Measurements from ENCODE around the gene PHETA2. TPM values are rescaled to one million over a fixed set of nuclear protein-coding genes. Genes with fewer than 3 reads are reported as not detected.

PHETA2 gene
- total and polyA plus RNA-seq, 2 of the 8 experiments (the other 6 are each of a cell fraction or from before 2014, with no cell fraction given) = 7.4 to 7.6 TPM

DNA sequence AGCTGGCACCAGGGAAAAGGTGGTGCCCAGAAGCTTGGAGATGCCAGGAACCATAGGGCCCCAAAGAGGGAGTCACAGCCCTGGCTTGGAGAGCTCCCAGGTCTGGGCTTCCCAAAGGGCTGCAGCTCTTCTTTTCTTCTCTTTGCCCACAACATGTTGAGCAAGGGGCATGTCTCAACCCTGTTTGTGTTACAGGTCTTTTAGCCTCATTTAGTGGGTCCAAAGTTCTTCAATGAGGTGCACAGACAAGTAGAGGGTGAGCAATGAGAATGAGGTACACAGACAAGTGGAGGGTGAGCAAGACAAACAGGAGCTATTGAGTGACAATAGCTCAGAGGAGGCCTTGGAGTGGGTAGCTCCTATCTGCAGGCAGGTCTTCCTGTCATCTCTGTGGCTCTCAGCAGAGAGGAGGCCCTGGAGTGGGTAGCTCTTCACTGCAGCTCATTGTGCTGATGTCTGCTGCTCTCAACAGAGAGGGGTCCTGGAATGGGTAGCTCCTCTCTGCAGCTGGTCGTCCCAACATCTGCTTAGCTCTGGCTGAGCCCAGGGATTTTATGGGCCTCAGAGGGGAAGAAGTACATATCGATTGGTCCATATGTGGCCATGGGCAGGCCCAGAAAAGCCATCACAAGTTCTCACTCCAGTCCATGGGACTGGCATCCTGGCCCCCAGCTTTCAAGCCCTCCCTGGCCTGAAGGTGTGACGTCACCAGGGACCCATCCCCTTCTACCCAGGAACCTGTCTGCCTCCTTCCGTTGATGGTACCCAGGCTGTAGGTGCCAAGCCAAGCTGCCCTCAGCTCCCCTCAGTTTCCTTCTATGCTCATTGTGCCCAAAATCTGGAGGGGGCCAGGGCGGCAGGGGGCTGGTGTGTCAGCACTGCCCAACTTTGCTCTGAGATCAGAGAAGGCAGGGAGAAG, 40.5 kb upstream of the PHETA2 start:
- Histone ChIP-seq H2BK120ac (replicated peaks; ENCODE audit: low read depth, low read length) (no peak overlapping the region), H2BK20ac (ENCODE audit: low read length) (no peak overlapping the region), H3K23me2 (ENCODE audit: low read depth, low read length) (no peaks in the 10 kb centered on the region), H2BK15ac (ENCODE audit: low read length) (no peak overlapping the region), H4K5ac (ENCODE audit: insufficient read length, low read depth, low read length) (no peak overlapping the region), H4K91ac (replicated peaks; ENCODE audit: insufficient read length, low read length) (no peak overlapping the region), H3K9me3 (ENCODE audit: insufficient read depth in 2 of 2, low read depth in 1 of 2, low read length in 1 of 2) (peaks cover 11 to 16% of the 10 kb centered on the region in 2 experiments; a peak in 3 of 4 replicates), H3K27ac (ENCODE audit: low read depth, low read length) (no peak overlapping the region), H4K20me1 (replicated peaks in 1 of 2; ENCODE audit: control insufficient read depth in 1 of 2, insufficient read depth in 2 of 2, low read length in 2 of 2) (no peaks in the 10 kb centered on the region), H3K36me3 (ENCODE audit: control insufficient read depth in 2 of 4, insufficient read depth in 4 of 4, low read length in 3 of 4) (no peaks in the 10 kb centered on the region), H3K27me3 (replicated peaks in 1 of 4; ENCODE audit: control insufficient read depth in 3 of 4, extremely low read depth in 1 of 4, insufficient read depth in 3 of 4, low read length in 3 of 4) (no peaks in the 10 kb centered on the region; a peak in 1 of 7 replicates), H3K4me1 (replicated peaks in 1 of 4; ENCODE audit: control insufficient read depth in 3 of 4, insufficient read depth in 4 of 4, low read length in 3 of 4) (no peaks in the 10 kb centered on the region), H3K4me3 (ENCODE audit: extremely low read depth in 1 of 4, insufficient read depth in 2 of 4, low read depth in 3 of 4, low read length in 4 of 4) (no peak overlapping the region), H3K18ac (ENCODE audit: extremely low read depth, low read length) (no peak overlapping the region), H3K56ac (replicated peaks; ENCODE audit: insufficient read length, low read depth, low read length) (no peak overlapping the region), H2BK5ac (ENCODE audit: low read depth, low read length) (no peak overlapping the region), H3K4me2 (ENCODE audit: insufficient read depth in 1 of 2, low read depth in 2 of 2, low read length in 2 of 2) (no peak overlapping the region), H2BK12ac (ENCODE audit: low read depth, low read length) (no peak overlapping the region), H3K9ac (replicated peaks in 1 of 4; ENCODE audit: extremely low read depth in 1 of 4, low read depth in 3 of 4, low read length in 3 of 4) (no peak overlapping the region), H4K8ac (ENCODE audit: extremely low read depth, insufficient read depth, low read length) (no peak overlapping the region), H2AK5ac (ENCODE audit: low read depth, low read length) (no peak overlapping the region), H3K4ac (replicated peaks; ENCODE audit: insufficient read length, low read depth, low read length) (no peak overlapping the region), H3K79me2 (ENCODE audit: control insufficient read depth in 1 of 2, insufficient read depth in 2 of 2, low read length in 2 of 2) (no peaks in the 10 kb centered on the region), H3K23ac (ENCODE audit: insufficient read length) (no peak overlapping the region), H3K79me1 (ENCODE audit: low read depth, low read length) (no peaks in the 10 kb centered on the region), H2AFZ (ENCODE audit: low read length) (no peak overlapping the region), H3K14ac (ENCODE audit: insufficient read length) (no peak overlapping the region)
- FAIRE-seq = no peak
- CTCF ChIA-PET (ENCODE audit: partially characterized antibody) = interaction anchor here (0.9 to 1.2 kb wide), 2 partner anchors 38 to 67 kb away, joined by 3 to 4 read pairs; no protein-coding TSS in a partner anchor
- POLR2A ChIA-PET (ENCODE audit: partially characterized antibody) = no interaction called here
- WGBS, 2 experiments (ENCODE audit: extremely low coverage in 1 of 2, insufficient coverage in 1 of 2, insufficient read length in 1 of 2, insufficient replicate concordance in 2 of 2, low coverage in 1 of 2, low lambda C conversion rate in 2 of 2, missing lambda C conversion rate in 1 of 2) = 76% methylated on average over 5 of the region's 5 CpGs; no CpG with 5 or more reads in 1 of the 2 experiments
- no peak for DNase-seq (ENCODE audit: low read depth in 1 of 2, low spot score in 2 of 2)
- TF ChIP-seq TAF1 (IDR thresholded peaks at IDR 0.05; ENCODE audit: low read depth, low read length) (no peak), CEBPB (IDR thresholded peaks at IDR 0.05; ENCODE audit: low read depth, low read length) (no peak), CHD2 (IDR thresholded peaks at IDR 0.05; ENCODE audit: low read length) (no peak), FOSL1 (IDR thresholded peaks at IDR 0.05; ENCODE audit: insufficient read depth, low read depth, low read length) (no peak)

Measured in H1 (cell line).